ENCODE data around the gene FANCL.

- TF ChIP-seq CTCF (IDR thresholded peaks at IDR 0.05) (no peak), POLR2A (IDR thresholded peaks at IDR 0.05) (no peak)
Observed at GRCh38 chr2:58289029-58289428, 47.9 kb upstream of the FANCL start.

Data from right lobe of liver (tissue), 4 donors.